Activated naive CD4-positive, alpha-beta T cell treated with anti-CD3 and anti-CD28 coated beads, Interleukin-2, amount 10 ng/mL, durations not matched to agents 7 days and 5 days (primary cell): ENCODE data around the gene ZNF774.

ENCODE experiments used
- CTCF ChIA-PET: fragments of 350-600 bp; sonication (Branson Sonifier 250); formaldehyde crosslinking; loops from one replicate; lab custom pipeline; 2021; ENCODE audit warnings: antibody characterized with exemption; lab: Charles Lee
- DNase-seq: peaks from one replicate; pipeline ENCODE4 v3.0.0-alpha.2; 2020
- H3K27ac Mint-ChIP-seq: one replicate; pipeline ENCODE4 v1.8.0; 2021; ENCODE audit warnings: mild to moderate bottlenecking, moderate library complexity, mixed read lengths
- H3K27me3 Mint-ChIP-seq: one replicate; pipeline ENCODE4 v1.8.0; 2021; ENCODE audit warnings: mild to moderate bottlenecking, mixed read lengths
- H3K36me3 Mint-ChIP-seq: one replicate; pipeline ENCODE4 v1.8.0; 2021; ENCODE audit warnings: mixed read lengths
- H3K4me1 Mint-ChIP-seq: one replicate; pipeline ENCODE4 v1.8.0; 2021; ENCODE audit warnings: mixed read lengths
- H3K4me3 Mint-ChIP-seq: one replicate; pipeline ENCODE4 v1.8.0; 2021; ENCODE audit warnings: mild to moderate bottlenecking, moderate library complexity, mixed read lengths
- H3K9me3 Mint-ChIP-seq: one replicate; pipeline ENCODE4 v1.8.0; 2021; ENCODE audit warnings: mixed read lengths

Gene ZNF774

GRCh38 chr15:90386221-90386620 is 34.1 kb downstream of the ZNF774 start:
- H3K4me3 Mint-ChIP-seq = peak overlapping the region; percentile 53
- H3K27me3 Mint-ChIP-seq = no peaks in the 10 kb centered on the region
- peak overlapping the region; percentile 81 for H3K27ac Mint-ChIP-seq
- peaks cover 17% of the 10 kb centered on the region for H3K36me3 Mint-ChIP-seq
- H3K9me3 Mint-ChIP-seq = no peaks in the 10 kb centered on the region
- H3K4me1 Mint-ChIP-seq = peaks cover 39% of the 10 kb centered on the region
- DNase-seq = no peak
- CTCF ChIA-PET = interaction anchor here (1.2 to 1.4 kb wide), 4 partner anchors 10 to 66 kb away, joined by 3 to 4 read pairs (median 3); no protein-coding TSS in a partner anchor

GRCh38 chr15:90387534-90388461 is 35.7 kb downstream of the ZNF774 start, which contains the start of gene IQGAP1:
TSS of gene IQGAP1 (plus strand) at chr15:90388242. CDS start at chr15:90388342, 100 bp downstream.
- peak; percentile 99 for DNase-seq
- Mint-ChIP-seq H3K4me3 (peak within 1 kb of the TSS; percentile 93), H3K27ac (peak within 1 kb of the TSS; percentile 97), H3K27me3 (no peaks in the 10 kb centered on the region), H3K9me3 (no peaks in the 10 kb centered on the region), H3K36me3 (peaks cover 31% of the 10 kb centered on the region), H3K4me1 (peaks cover 47% of the 10 kb centered on the region)
- CTCF ChIA-PET = interaction anchor here (0.9 to 2.5 kb wide), 6 partner anchors 11 to 94 kb away, joined by 3 to 10 read pairs (median 6); no protein-coding TSS in a partner anchor

- peak overlapping the region; percentile 93 for H3K4me3 Mint-ChIP-seq
- no peaks in the 10 kb centered on the region for H3K9me3 Mint-ChIP-seq
- H3K27me3 Mint-ChIP-seq = no peaks in the 10 kb centered on the region
- peak; percentile 78 for DNase-seq
- peak overlapping the region; percentile 97 for H3K27ac Mint-ChIP-seq
- peaks cover 39% of the 10 kb centered on the region for H3K36me3 Mint-ChIP-seq
- CTCF ChIA-PET = interaction anchor here (0.9 to 2.5 kb wide), 6 partner anchors 12 to 93 kb away, joined by 3 to 10 read pairs (median 6); no protein-coding TSS in a partner anchor
- H3K4me1 Mint-ChIP-seq = peaks cover 56% of the 10 kb centered on the region
These were observed 36.6 kb downstream of the ZNF774 start for GRCh38 chr15:90388462-90389380.

- peaks cover 61% of the 10 kb centered on the region for H3K4me1 Mint-ChIP-seq
- H3K27me3 Mint-ChIP-seq = no peaks in the 10 kb centered on the region
- peak overlapping the region; percentile 97 for H3K27ac Mint-ChIP-seq
- H3K4me3 Mint-ChIP-seq = peak overlapping the region; percentile 75
- DNase-seq = no peak
- no peaks in the 10 kb centered on the region for H3K9me3 Mint-ChIP-seq
- CTCF ChIA-PET = interaction anchor here (2.2 to 2.5 kb wide), 3 partner anchors 27 to 92 kb away, joined by 6 to 10 read pairs (median 9); no protein-coding TSS in a partner anchor
- H3K36me3 Mint-ChIP-seq = peaks cover 40% of the 10 kb centered on the region
These were observed 37.4 kb downstream of the ZNF774 start for GRCh38 chr15:90389513-90389912.

- CTCF ChIA-PET = interaction anchor here (0.7 kb wide), 1 partner anchor 31 kb away, joined by 3 read pairs; no protein-coding TSS in a partner anchor
- no peaks in the 10 kb centered on the region for H3K9me3 Mint-ChIP-seq
- no peak overlapping the region for H3K4me3 Mint-ChIP-seq
- H3K27me3 Mint-ChIP-seq = no peaks in the 10 kb centered on the region
- H3K27ac Mint-ChIP-seq = no peak overlapping the region
- peaks cover 65% of the 10 kb centered on the region for H3K4me1 Mint-ChIP-seq
- H3K36me3 Mint-ChIP-seq = peaks cover 55% of the 10 kb centered on the region
- no peak for DNase-seq
These were observed 41.0 kb downstream of the ZNF774 start for GRCh38 chr15:90393040-90393439.

GRCh38 chr15:90394074-90394473 is 42.0 kb downstream of the ZNF774 start:
- CTCF ChIA-PET = interaction anchor here (1.1 kb wide), 1 partner anchor 29 kb away, joined by 3 read pairs; no protein-coding TSS in a partner anchor

GRCh38 chr15:90394748-90395442 is 42.8 kb downstream of the ZNF774 start:
- DNase-seq = no peak
- Mint-ChIP-seq H3K27ac (no peak overlapping the region), H3K4me1 (peaks cover 65% of the 10 kb centered on the region), H3K9me3 (no peaks in the 10 kb centered on the region), H3K4me3 (no peak overlapping the region), H3K36me3 (peaks cover 52% of the 10 kb centered on the region), H3K27me3 (no peaks in the 10 kb centered on the region)
- CTCF ChIA-PET = interaction anchor here (0.6 to 1.1 kb wide), 2 partner anchors 28 to 357 kb away, joined by 3 read pairs; no protein-coding TSS in a partner anchor

More at GRCh38 chr15:90394074-90394473, 42.0 kb downstream of the ZNF774 start:
- no peak for DNase-seq
- H3K9me3 Mint-ChIP-seq = no peaks in the 10 kb centered on the region
- peaks cover 64% of the 10 kb centered on the region for H3K4me1 Mint-ChIP-seq
- no peak overlapping the region for H3K27ac Mint-ChIP-seq
- H3K36me3 Mint-ChIP-seq = peaks cover 55% of the 10 kb centered on the region
- H3K4me3 Mint-ChIP-seq = no peak overlapping the region
- no peaks in the 10 kb centered on the region for H3K27me3 Mint-ChIP-seq

GRCh38 chr15:90396321-90396720 is 44.2 kb downstream of the ZNF774 start:
- peaks cover 40% of the 10 kb centered on the region for H3K36me3 Mint-ChIP-seq
- no peak overlapping the region for H3K27ac Mint-ChIP-seq
- peaks cover 65% of the 10 kb centered on the region for H3K4me1 Mint-ChIP-seq
- CTCF ChIA-PET = interaction anchor here (1.0 to 1.4 kb wide), 2 partner anchors 69 to 76 kb away, joined by 3 read pairs; no protein-coding TSS in a partner anchor
- DNase-seq = no peak
- H3K4me3 Mint-ChIP-seq = no peak overlapping the region
- H3K9me3 Mint-ChIP-seq = no peaks in the 10 kb centered on the region
- no peaks in the 10 kb centered on the region for H3K27me3 Mint-ChIP-seq

- H3K9me3 Mint-ChIP-seq = no peaks in the 10 kb centered on the region
These were observed 48.1 kb downstream of the ZNF774 start for GRCh38 chr15:90400005-90400758.

GRCh38 chr15:90400759-90401314 is 48.8 kb downstream of the ZNF774 start:
- peak; percentile 74 for DNase-seq
- Mint-ChIP-seq H3K4me3 (peak overlapping the region; percentile 51), H3K27ac (peak overlapping the region; percentile 90), H3K4me1 (peaks cover 58% of the 10 kb centered on the region), H3K9me3 (no peaks in the 10 kb centered on the region), H3K27me3 (no peaks in the 10 kb centered on the region), H3K36me3 (peaks cover 22% of the 10 kb centered on the region)
- CTCF ChIA-PET = interaction anchor here (1.4 to 3.4 kb wide), 4 partner anchors 13 to 107 kb away, joined by 3 to 18 read pairs (median 6); no protein-coding TSS in a partner anchor

More at GRCh38 chr15:90400005-90400758, 48.1 kb downstream of the ZNF774 start:
- CTCF ChIA-PET = interaction anchor here (0.6 to 3.4 kb wide), 5 partner anchors 14 to 317 kb away, joined by 3 to 18 read pairs (median 6); partner anchors contain the start of gene BLM
- peaks cover 59% of the 10 kb centered on the region for H3K4me1 Mint-ChIP-seq
- no peaks in the 10 kb centered on the region for H3K27me3 Mint-ChIP-seq
- DNase-seq = no peak
- H3K36me3 Mint-ChIP-seq = peaks cover 26% of the 10 kb centered on the region
- peak overlapping the region; percentile 90 for H3K27ac Mint-ChIP-seq
- peak overlapping the region; percentile 15 for H3K4me3 Mint-ChIP-seq

GRCh38 chr15:90401495-90401894 is 49.4 kb downstream of the ZNF774 start:
- Mint-ChIP-seq H3K4me3 (no peak overlapping the region), H3K27me3 (no peaks in the 10 kb centered on the region), H3K4me1 (peaks cover 58% of the 10 kb centered on the region), H3K36me3 (peaks cover 21% of the 10 kb centered on the region), H3K27ac (peak overlapping the region; percentile 90), H3K9me3 (no peaks in the 10 kb centered on the region)
- CTCF ChIA-PET = interaction anchor here (0.8 to 3.4 kb wide), 3 partner anchors 27 to 81 kb away, joined by 3 to 18 read pairs (median 7); no protein-coding TSS in a partner anchor
- DNase-seq = no peak

GRCh38 chr15:90402223-90402622 is 50.1 kb downstream of the ZNF774 start:
- Mint-ChIP-seq H3K27ac (peak overlapping the region; percentile 90), H3K27me3 (no peaks in the 10 kb centered on the region), H3K36me3 (peaks cover 22% of the 10 kb centered on the region), H3K4me3 (no peak overlapping the region), H3K9me3 (no peaks in the 10 kb centered on the region), H3K4me1 (peaks cover 65% of the 10 kb centered on the region)
- no peak for DNase-seq
- CTCF ChIA-PET = interaction anchor here (0.8 to 3.4 kb wide), 4 partner anchors 27 to 86 kb away, joined by 3 to 18 read pairs (median 5); no protein-coding TSS in a partner anchor
